Prostate gland (tissue), 2 donors: ENCODE results near the gene ZBTB1. TPM values are rescaled to one million over a fixed set of nuclear protein-coding genes. Genes with fewer than 3 reads are reported as not detected.

Experiments
- DNase-seq: peaks from one replicate; pipeline ENCODE4 v3.0.0-alpha.2; 2019; ENCODE audit warnings: low spot score
- H3K27ac ChIP-seq, 2 donors: fragments of 200-600 bp; sonication (generic); 2 replicates each; pipeline ENCODE4 v1.5.1; 2017 to 2019
- H3K27me3 ChIP-seq: fragments of 200-600 bp; sonication (generic); replicated peaks from 2 replicates; pipeline ENCODE4 v1.5.1; 2019; ENCODE audit not compliant: insufficient read depth
- H3K36me3 ChIP-seq, 2 donors: fragments of 200-600 bp; sonication (generic); 1 replicate in 1 of 2; 2 replicates in 1 of 2; pipeline versions ENCODE4 v1.5.1 to v1.8.1; 2017 to 2019
- H3K4me1 ChIP-seq: fragments of 200-600 bp; sonication (generic); replicated peaks from 2 replicates; pipeline ENCODE4 v1.5.1; 2019
- H3K4me3 ChIP-seq, 2 donors: fragments of 200-600 bp; sonication (generic); 2 replicates each; pipeline ENCODE4 v1.5.1; 2017 to 2019
- H3K9me3 ChIP-seq: fragments of 200-600 bp; sonication (generic); 2 replicates; pipeline ENCODE4 v1.5.1; 2017
- CTCF ChIP-seq, 4 experiments: fragments of 200-600 bp in 2 of 4; fragments of 450-650 bp in 2 of 4; sonication (generic) in 2 of 4; IDR thresholded peaks; 1 replicate in 3 of 4; 2 replicates in 1 of 4; pipeline ENCODE4 v1.5.1; 2016 to 2019; ENCODE audit warnings: antibody characterized with exemption in 4 of 4, mild to moderate bottlenecking in 2 of 4, moderate library complexity in 2 of 4
- POLR2A ChIP-seq: fragments of 450-650 bp; IDR thresholded peaks from one replicate; pipeline ENCODE4 v1.6.1; 2016; ENCODE audit warnings: antibody characterized with exemption, mild to moderate bottlenecking
- POLR2AphosphoS5 ChIP-seq: sonication (generic); formaldehyde crosslinking; IDR thresholded peaks from one replicate; pipeline ENCODE4 v1.6.1; 2017; ENCODE audit warnings: antibody characterized with exemption
- WGBS: methylation state at CpG from one replicate; pipeline ENCODE4 v1.1.5; 2018; 5-methylcytosine and 5-hydroxymethylcytosine counted together
- intact Hi-C: fragments of 100-400 bp; cut with DNase I; formaldehyde crosslinking; loops from one replicate; pipeline ENCODE4 v1.14.2; 2022
- total RNA-seq, 2 donors: library from RNA; depleted of rRNA; stranded (reverse); fragments of >200 nt; gene quantifications; one replicate each; pipeline ENCODE4 v1.1.0, GENCODE V29; 2016

ZBTB1 gene
- total RNA-seq = 10 to 100 TPM; 56.5 to 74.3 TPM

GRCh38 chr14:64504310-64504896 lies at the start of gene ZBTB1:
Gene ZBTB1, plus strand, starts transcription at chr14:64504770. Its CDS starts 16,735 bp downstream, at chr14:64521505.
- TF ChIP-seq POLR2AphosphoS5 (no peak), CTCF (IDR thresholded peaks at IDR 0.05) (peak in 1 of 4 experiments; percentile 4), POLR2A (peak; percentile 63)
- peaks cover 6% of the 10 kb centered on the region for H3K4me1 ChIP-seq
- peak; percentile 73 for DNase-seq
- 0% methylated on average over 42 of the region's 63 CpGs for WGBS
- no peaks in the 10 kb centered on the region for H3K36me3 ChIP-seq
- H3K27me3 ChIP-seq = no peaks in the 10 kb centered on the region
- intact Hi-C loops = no loop called here
- no peaks in the 10 kb centered on the region for H3K9me3 ChIP-seq
- peak within 1 kb of the TSS; percentile 98 to 99 for H3K27ac ChIP-seq
- H3K4me3 ChIP-seq = peak within 1 kb of the TSS; percentile 87 to 92

- DNase-seq = no peak
- no peak for TF ChIP-seq CTCF (IDR thresholded peaks at IDR 0.05)
- Histone ChIP-seq H3K4me1 (no peaks in the 10 kb centered on the region), H3K36me3 (no peaks in the 10 kb centered on the region), H3K27me3 (no peaks in the 10 kb centered on the region), H3K27ac (no peak overlapping the region), H3K4me3 (no peak overlapping the region), H3K9me3 (no peaks in the 10 kb centered on the region)
- 76% methylated on average over 4 of the region's 4 CpGs for WGBS
- intact Hi-C loops = no loop called here
These were observed 45.0 kb upstream of the ZBTB1 start for GRCh38 chr14:64459405-64460136.

- H3K27me3 ChIP-seq = no peaks in the 10 kb centered on the region
- TF ChIP-seq POLR2AphosphoS5 (no peak), POLR2A (no peak), CTCF (IDR thresholded peaks at IDR 0.05) (no peak)
- no peaks in the 10 kb centered on the region for H3K36me3 ChIP-seq
- H3K4me3 ChIP-seq = no peak overlapping the region
- DNase-seq = no peak
- WGBS = 88% methylated on average over 3 of the region's 3 CpGs
- H3K27ac ChIP-seq = no peak overlapping the region
- intact Hi-C loops = no loop called here
- H3K9me3 ChIP-seq = no peaks in the 10 kb centered on the region
- no peaks in the 10 kb centered on the region for H3K4me1 ChIP-seq
These were observed 43.3 kb upstream of the ZBTB1 start for GRCh38 chr14:64461221-64461620.

GRCh38 chr14:64463195-64463594 lies 41.4 kb upstream of the ZBTB1 start:
- Histone ChIP-seq H3K27me3 (no peaks in the 10 kb centered on the region), H3K4me1 (peaks cover 4% of the 10 kb centered on the region), H3K4me3 (no peak overlapping the region), H3K27ac (no peak overlapping the region), H3K36me3 (no peaks in the 10 kb centered on the region), H3K9me3 (no peaks in the 10 kb centered on the region)
- TF ChIP-seq CTCF (IDR thresholded peaks at IDR 0.05) = no peak
- TF ChIP-seq POLR2A = no peak
- TF ChIP-seq POLR2AphosphoS5 = no peak
- intact Hi-C loops = no loop called here
- no peak for DNase-seq
- WGBS = 98% methylated on average over 2 of the region's 2 CpGs

GRCh38 chr14:64463873-64464272 lies 40.7 kb upstream of the ZBTB1 start:
- Histone ChIP-seq H3K9me3 (no peaks in the 10 kb centered on the region), H3K4me3 (no peak overlapping the region), H3K36me3 (no peaks in the 10 kb centered on the region), H3K27me3 (no peaks in the 10 kb centered on the region), H3K27ac (no peak overlapping the region), H3K4me1 (peaks cover 4% of the 10 kb centered on the region)
- no peak for DNase-seq
- WGBS = 96% methylated on average over 6 of the region's 6 CpGs
- intact Hi-C loops = no loop called here
- TF ChIP-seq POLR2A = no peak
- no peak for TF ChIP-seq POLR2AphosphoS5
- no peak for TF ChIP-seq CTCF (IDR thresholded peaks at IDR 0.05)
